Transverse colon (tissue), 4 donors: Measurements from ENCODE around the gene SHC3. TPM values are rescaled to one million over a fixed set of nuclear protein-coding genes. Genes with fewer than 3 reads are reported as not detected.

Experiments
- DNase-seq: peaks from one replicate; pipeline ENCODE4 v3.0.0-alpha.2; 2019
- H3K27ac ChIP-seq, 4 donors: fragments of 200-600 bp; sonication (generic); 2 replicates each; pipeline ENCODE4 v1.5.1; 2016 to 2018; ENCODE audit warnings: inconsistent platforms in 4 of 4
- H3K27me3 ChIP-seq: fragments of 200-600 bp; sonication (generic); 2 replicates; pipeline ENCODE4 v1.5.1; 2017; ENCODE audit warnings: inconsistent platforms
- H3K36me3 ChIP-seq, 4 donors: fragments of 200-600 bp; sonication (generic); 2 replicates each; pipeline ENCODE4 v1.5.1; 2017 to 2019; ENCODE audit warnings: inconsistent platforms in 4 of 4
- H3K4me1 ChIP-seq, 4 donors: fragments of 200-600 bp; sonication (generic); 2 replicates each; pipeline ENCODE4 v1.5.1; 2017 to 2020; ENCODE audit warnings: inconsistent platforms in 4 of 4
- H3K4me3 ChIP-seq, 4 donors: fragments of 200-600 bp; sonication (generic); 1 replicate in 1 of 4; 2 replicates in 3 of 4; pipeline versions ENCODE4 v1.5.1 to v1.6.1; 2017 to 2019; ENCODE audit warnings: inconsistent platforms in 4 of 4
- H3K9me3 ChIP-seq, 2 donors: fragments of 200-600 bp; sonication (generic); 2 replicates each; pipeline ENCODE4 v1.5.1; 2017 to 2019; ENCODE audit warnings: inconsistent platforms in 2 of 2
- EP300 ChIP-seq: sonication (generic); formaldehyde crosslinking; IDR thresholded peaks from one replicate; pipeline ENCODE4 v1.6.1; 2017; ENCODE audit warnings: antibody characterized with exemption, low read depth
- POLR2A ChIP-seq: fragments of 450-650 bp; IDR thresholded peaks from one replicate; pipeline ENCODE4 v1.6.1; 2016; ENCODE audit warnings: antibody characterized with exemption, mild to moderate bottlenecking, moderate library complexity
- POLR2AphosphoS5 ChIP-seq, 3 donors: sonication (generic); formaldehyde crosslinking; IDR thresholded peaks; one replicate each; pipeline ENCODE4 v1.6.1; 2016; ENCODE audit warnings: antibody characterized with exemption in 3 of 3
- WGBS, 2 donors: methylation state at CpG; one replicate each; pipeline ENCODE4 v1.1.5; 2018; ENCODE audit warnings: low coverage in 1 of 2; 5-methylcytosine and 5-hydroxymethylcytosine counted together
- in situ Hi-C, 4 donors: fragments of 200-750 bp; cut with MboI; loops; one replicate each; pipeline versions ENCODE4 v1.15.0 to v1.15.1; 2017; ENCODE audit warnings: low sequenced_read_pairs in 3 of 4, low pct_ligation_motif_present in 1 of 4, low pct_unique_long_range_greater_than_20kb in 1 of 4
- intact Hi-C: fragments of 100-400 bp; cut with DNase I; formaldehyde crosslinking; loops from one replicate; pipeline ENCODE4 v1.15.1; 2023; ENCODE audit warnings: low total_unique reads
- total RNA-seq, 4 donors: library from RNA; depleted of rRNA; stranded (reverse); fragments of >200 nt; gene quantifications; one replicate each; pipeline ENCODE4 v1.1.0, GENCODE V29; 2016
- TF ChIP-seq, protein P1 (sequence below), 5 experiments: fragments of 200-600 bp in 3 of 5; fragments of 450-650 bp in 2 of 5; sonication (generic) in 3 of 5; IDR thresholded peaks; 1 replicate in 2 of 5; 2 replicates in 3 of 5; pipeline ENCODE4 v1.5.1; 2016 to 2017; ENCODE audit warnings: antibody characterized with exemption in 5 of 5, inconsistent platforms in 3 of 5, mild to moderate bottlenecking in 2 of 5, moderate library complexity in 1 of 5

Gene SHC3
- total RNA-seq, 4 donors from 2014 or later: 1.1 to 4.8 (median 2.7) TPM

DNA sequence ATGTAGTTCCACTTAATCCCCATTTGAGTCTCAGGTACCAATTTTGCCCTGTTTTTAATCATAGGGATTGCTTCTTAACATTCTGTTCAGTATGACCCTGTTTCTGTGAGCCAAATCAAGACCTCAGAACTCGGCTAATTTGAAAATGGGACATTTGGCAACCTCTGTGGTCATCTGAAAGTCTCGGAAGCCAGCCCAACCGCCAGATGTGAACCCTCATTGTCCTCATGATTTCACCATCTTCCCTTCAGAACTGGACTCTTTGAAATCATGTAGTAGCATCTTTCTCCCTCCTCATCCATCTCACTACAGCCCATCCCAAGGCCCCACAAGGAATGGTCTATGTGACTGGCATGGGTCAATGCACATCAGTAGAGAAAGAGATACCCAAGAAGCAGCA, 98.4 kb downstream of the SHC3 start:
- Histone ChIP-seq H3K27ac (peak overlapping the region in 3 of 4 donors; percentile 37 to 46 (median 45)), H3K4me1 (peaks cover 0 to 9% (median 0%) of the 10 kb centered on the region in 4 donors), H3K27me3 (no peaks in the 10 kb centered on the region), H3K36me3 (no peaks in the 10 kb centered on the region), H3K4me3 (no peak overlapping the region), H3K9me3 (no peaks in the 10 kb centered on the region)
- in situ Hi-C loops (no loop called here), intact Hi-C loops (no loop called here)
- DNase-seq: peak; percentile 29
- 49 to 78% methylated on average over 3 of the region's 3 CpGs for WGBS, 2 donors
- TF ChIP-seq POLR2AphosphoS5 (IDR thresholded peaks at IDR 0.05) (peak in 2 of 3 donors; percentile 35 to 58), EP300 (no peak)

DNA sequence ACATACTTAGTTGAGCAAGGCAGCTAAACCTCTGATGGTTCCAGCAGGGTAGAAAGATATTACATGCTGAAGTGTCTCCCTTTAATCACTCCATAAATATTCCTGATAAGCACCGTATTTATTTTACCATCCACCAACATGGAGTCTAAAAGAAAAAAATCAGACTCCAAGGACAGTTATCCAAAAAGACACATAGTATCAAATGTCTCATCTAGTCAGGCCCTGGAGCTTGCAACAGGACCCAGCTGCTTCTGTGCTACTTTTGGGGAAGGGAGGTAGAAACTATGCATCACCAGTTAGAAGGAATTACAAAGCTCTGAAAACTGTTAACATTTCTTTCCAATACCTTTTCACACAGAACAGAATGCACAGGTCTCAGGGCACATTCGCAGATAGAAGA, 99.2 kb downstream of the SHC3 start:
- WGBS, 2 donors: 73 to 81% methylated on average over 2 of the region's 2 CpGs
- intact Hi-C loops: no loop called here
- Histone ChIP-seq H3K27me3 (no peaks in the 10 kb centered on the region), H3K4me3 (no peak overlapping the region), H3K4me1 (peaks cover 0 to 9% (median 0%) of the 10 kb centered on the region in 4 donors), H3K27ac (peak overlapping the region in 3 of 4 donors; percentile 37 to 46 (median 45)), H3K9me3 (no peaks in the 10 kb centered on the region), H3K36me3 (no peaks in the 10 kb centered on the region)
- DNase-seq: no peak
- TF ChIP-seq, protein P1, sequence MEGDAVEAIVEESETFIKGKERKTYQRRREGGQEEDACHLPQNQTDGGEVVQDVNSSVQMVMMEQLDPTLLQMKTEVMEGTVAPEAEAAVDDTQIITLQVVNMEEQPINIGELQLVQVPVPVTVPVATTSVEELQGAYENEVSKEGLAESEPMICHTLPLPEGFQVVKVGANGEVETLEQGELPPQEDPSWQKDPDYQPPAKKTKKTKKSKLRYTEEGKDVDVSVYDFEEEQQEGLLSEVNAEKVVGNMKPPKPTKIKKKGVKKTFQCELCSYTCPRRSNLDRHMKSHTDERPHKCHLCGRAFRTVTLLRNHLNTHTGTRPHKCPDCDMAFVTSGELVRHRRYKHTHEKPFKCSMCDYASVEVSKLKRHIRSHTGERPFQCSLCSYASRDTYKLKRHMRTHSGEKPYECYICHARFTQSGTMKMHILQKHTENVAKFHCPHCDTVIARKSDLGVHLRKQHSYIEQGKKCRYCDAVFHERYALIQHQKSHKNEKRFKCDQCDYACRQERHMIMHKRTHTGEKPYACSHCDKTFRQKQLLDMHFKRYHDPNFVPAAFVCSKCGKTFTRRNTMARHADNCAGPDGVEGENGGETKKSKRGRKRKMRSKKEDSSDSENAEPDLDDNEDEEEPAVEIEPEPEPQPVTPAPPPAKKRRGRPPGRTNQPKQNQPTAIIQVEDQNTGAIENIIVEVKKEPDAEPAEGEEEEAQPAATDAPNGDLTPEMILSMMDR (IDR thresholded peaks at IDR 0.05): no peak
- TF ChIP-seq EP300: no peak
- TF ChIP-seq POLR2A: no peak
- TF ChIP-seq POLR2AphosphoS5 (IDR thresholded peaks at IDR 0.05): no peak
- in situ Hi-C loops: no loop called here

DNA sequence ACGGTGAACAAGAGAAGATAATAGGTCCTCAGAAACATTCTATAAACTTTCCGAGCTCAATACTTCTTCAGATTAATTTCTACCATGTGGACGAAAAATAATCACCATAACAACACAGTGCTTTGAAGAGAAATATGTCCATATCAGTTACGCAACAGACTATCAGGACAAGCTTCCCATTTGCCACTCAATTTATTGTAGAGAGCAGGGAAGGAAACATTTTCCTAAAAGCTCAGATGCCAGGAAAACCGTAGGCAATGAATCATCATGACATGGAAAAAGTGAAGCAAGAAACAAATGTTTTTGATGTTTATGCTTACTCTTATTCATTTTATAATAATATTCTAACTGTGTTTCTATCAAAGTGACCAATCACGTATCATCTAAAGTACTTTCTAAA, 99.8 kb downstream of the SHC3 start:
- TF ChIP-seq POLR2AphosphoS5 (IDR thresholded peaks at IDR 0.05) (peak; percentile 23 to 55 (median 32)), POLR2A (no peak), EP300 (no peak)
- TF ChIP-seq, protein P1 (IDR thresholded peaks at IDR 0.05): no peak
- Histone ChIP-seq H3K4me3 (no peak overlapping the region), H3K4me1 (peaks cover 0 to 9% (median 0%) of the 10 kb centered on the region in 4 donors), H3K9me3 (no peaks in the 10 kb centered on the region), H3K27me3 (no peaks in the 10 kb centered on the region), H3K36me3 (no peaks in the 10 kb centered on the region), H3K27ac (peak overlapping the region in 1 of 4 donors; percentile 45)
- 66 to 73% methylated on average over 6 of the region's 6 CpGs for WGBS, 2 donors
- intact Hi-C loops: no loop called here
- no peak for DNase-seq
- in situ Hi-C loops: no loop called here

DNA sequence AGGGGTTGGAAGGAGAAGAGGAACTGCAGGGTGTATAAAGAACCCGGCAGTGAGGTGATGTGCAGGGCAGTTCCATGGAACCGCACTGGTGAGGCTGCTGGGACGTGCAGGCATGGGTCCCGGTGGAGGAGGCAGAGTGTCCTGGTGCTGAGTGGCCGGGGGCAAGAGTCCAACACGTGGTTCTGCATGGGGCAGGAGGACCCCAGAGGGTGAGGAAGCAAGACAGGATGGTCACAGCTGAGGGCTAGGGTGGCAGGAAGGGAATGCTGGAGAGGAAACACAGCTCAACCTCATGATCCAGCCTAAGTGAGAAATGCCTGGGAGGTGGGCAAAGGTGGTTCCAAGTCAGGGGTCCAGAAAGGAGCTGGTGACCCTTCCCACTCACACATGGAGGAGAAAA, 100.2 kb downstream of the SHC3 start:
- TF ChIP-seq POLR2A (no peak), POLR2AphosphoS5 (IDR thresholded peaks at IDR 0.05) (no peak), EP300 (no peak)
- TF ChIP-seq, protein P1 (IDR thresholded peaks at IDR 0.05): no peak
- Histone ChIP-seq H3K9me3 (no peaks in the 10 kb centered on the region), H3K4me3 (no peak overlapping the region), H3K27ac (no peak overlapping the region), H3K4me1 (peaks cover 0 to 9% (median 0%) of the 10 kb centered on the region in 4 donors), H3K27me3 (no peaks in the 10 kb centered on the region), H3K36me3 (no peaks in the 10 kb centered on the region)
- in situ Hi-C loops (no loop called here), intact Hi-C loops (no loop called here)
- no peak for DNase-seq
- WGBS, 2 donors: 74% methylated on average over 6 of the region's 6 CpGs; no CpG with 5 or more reads in 1 of the 2 donors

DNA sequence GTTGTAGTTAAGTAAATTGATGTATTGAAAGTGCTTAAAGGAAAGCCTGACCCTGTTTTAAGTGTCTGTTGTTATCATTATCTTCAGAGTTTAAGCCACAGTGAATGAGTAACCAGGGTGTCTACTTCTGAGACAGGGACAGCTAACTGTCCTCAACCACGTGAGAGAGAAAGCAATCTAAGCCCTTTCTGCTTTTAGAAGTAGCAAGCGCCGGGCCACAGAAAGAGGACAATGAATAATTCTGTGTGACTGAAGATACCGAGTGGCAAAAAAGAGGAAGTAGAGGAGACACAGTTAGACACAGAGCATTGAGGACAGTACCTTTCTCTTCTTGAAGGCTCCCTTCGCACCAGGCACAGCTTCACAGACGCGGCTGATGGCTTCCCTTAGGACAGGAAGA, 101.1 kb downstream of the SHC3 start:
- H3K4me1 ChIP-seq: peaks cover 0 to 9% (median 0%) of the 10 kb centered on the region in 4 donors
- in situ Hi-C loops (no loop called here), intact Hi-C loops (no loop called here)
- H3K27me3 ChIP-seq: no peaks in the 10 kb centered on the region
- H3K9me3 ChIP-seq: no peaks in the 10 kb centered on the region
- no peaks in the 10 kb centered on the region for H3K36me3 ChIP-seq
- no peak overlapping the region for H3K27ac ChIP-seq
- H3K4me3 ChIP-seq: no peak overlapping the region
- no peak for DNase-seq
- 35% methylated on average over 7 of the region's 7 CpGs; no CpG with 5 or more reads in 1 of the 2 donors for WGBS, 2 donors
- TF ChIP-seq, protein P1 (IDR thresholded peaks at IDR 0.05): no peak
- TF ChIP-seq EP300 (no peak), POLR2A (no peak), POLR2AphosphoS5 (IDR thresholded peaks at IDR 0.05) (no peak)
